ENCODE results near the gene BMX.

BMX gene

DNA sequence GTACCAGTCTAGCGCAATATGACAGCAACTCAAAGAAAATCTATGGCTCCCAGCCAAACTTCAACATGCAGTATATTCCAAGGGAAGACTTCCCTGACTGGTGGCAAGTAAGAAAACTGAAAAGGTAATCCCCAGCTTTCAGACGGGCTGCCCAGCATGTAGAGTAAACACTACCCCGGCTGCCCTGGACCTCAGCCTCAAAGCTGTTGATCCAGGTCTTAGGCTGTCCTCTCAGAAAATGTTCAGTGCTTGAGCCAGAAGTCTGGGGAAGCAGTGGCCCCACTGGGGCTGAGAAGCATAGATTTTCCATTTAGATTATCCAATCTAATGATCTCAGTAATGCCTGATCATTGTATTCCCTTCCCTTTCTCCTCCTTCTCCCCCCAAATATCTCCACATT lies 21.9 kb downstream of the BMX start:
- no peak for DNase-seq
- no peak for TF ChIP-seq GATA1 (IDR thresholded peaks at IDR 0.05; ENCODE audit: low read depth, low read length)
- no peak for TF ChIP-seq POLR2A (IDR thresholded peaks at IDR 0.05; ENCODE audit: low read length)

DNA sequence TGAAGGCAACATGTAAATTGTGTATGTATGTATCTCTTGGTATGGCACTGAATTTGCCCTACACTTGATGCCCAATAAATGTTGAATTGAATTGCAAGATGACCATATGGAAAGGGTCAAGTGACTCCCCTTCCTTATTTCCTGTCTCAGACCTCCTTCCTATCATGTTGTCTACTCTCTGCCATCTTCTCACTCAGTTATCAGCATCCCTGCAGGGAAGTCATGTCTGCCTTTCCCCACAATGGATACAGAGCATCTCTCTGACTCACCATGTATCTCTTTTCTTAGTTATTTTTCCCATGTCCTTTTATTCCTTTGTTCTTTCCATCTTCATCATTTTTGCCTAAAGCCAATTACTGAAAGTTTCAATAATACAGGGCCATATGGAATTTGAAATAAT lies 22.5 kb downstream of the BMX start:
- TF ChIP-seq POLR2A (IDR thresholded peaks at IDR 0.05; ENCODE audit: low read length) = no peak
- TF ChIP-seq GATA1 (IDR thresholded peaks at IDR 0.05; ENCODE audit: low read depth, low read length) = no peak
- DNase-seq = no peak

DNA sequence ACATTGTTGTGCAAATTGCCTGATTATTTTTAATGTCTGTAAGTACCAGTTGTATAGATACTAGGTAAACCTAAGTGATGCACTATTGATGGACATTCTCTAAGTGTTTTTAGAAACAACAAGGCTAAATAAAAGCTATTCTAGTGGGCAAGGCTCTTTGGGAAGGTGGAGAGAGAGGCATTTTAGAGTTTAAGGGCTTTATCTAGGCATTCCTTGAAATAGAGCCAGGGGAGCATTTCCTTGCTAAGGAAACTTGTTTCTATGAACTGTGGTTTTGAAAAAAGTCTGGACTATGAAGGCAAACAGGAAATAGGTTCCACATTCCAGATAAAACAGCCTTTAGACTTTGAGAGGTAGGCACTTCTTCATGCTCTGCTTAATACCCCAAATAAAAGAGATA lies 23.8 kb downstream of the BMX start:
- no peak for TF ChIP-seq GATA1 (IDR thresholded peaks at IDR 0.05; ENCODE audit: low read depth, low read length)
- no peak for TF ChIP-seq POLR2A (IDR thresholded peaks at IDR 0.05; ENCODE audit: low read length)
- no peak for DNase-seq

DNA sequence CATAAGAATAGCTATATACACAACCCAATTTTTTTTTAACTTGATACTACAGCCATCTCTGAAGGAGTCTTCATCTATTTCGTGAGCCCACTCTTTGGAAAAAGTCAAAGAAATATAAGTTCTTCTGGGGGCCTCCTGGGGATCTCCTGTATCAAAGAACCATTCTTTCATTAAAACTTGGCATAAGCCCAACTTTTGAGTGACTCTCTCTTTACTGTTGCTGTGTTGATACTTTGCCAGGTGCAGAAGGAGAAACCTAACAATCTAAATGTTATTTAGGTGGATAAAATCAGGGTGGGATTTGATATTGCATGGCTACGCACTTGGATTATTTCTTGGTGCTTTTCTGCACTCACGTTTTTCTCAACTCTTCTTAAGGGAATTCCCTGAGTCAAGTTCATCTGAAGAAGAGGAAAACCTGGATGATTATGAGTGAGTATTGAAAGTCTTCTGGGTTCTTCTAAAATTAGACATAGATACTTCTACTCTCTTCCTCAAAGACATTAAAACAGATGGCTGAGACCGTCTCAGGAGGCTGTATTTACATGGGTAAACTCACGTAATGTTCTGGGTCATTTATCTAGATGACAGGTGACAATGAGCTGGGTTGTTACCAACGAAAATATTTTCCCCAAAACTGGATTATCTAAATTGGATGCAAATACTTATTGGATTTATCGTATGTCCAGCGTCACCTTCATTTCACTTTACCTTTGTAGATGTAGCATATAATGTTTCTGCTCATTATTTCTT lies 25.2 kb downstream of the BMX start:
- TF ChIP-seq POLR2A (IDR thresholded peaks at IDR 0.05; ENCODE audit: low read length) (no peak), GATA1 (IDR thresholded peaks at IDR 0.05; ENCODE audit: low read depth, low read length) (no peak)
- no peak for DNase-seq

DNA sequence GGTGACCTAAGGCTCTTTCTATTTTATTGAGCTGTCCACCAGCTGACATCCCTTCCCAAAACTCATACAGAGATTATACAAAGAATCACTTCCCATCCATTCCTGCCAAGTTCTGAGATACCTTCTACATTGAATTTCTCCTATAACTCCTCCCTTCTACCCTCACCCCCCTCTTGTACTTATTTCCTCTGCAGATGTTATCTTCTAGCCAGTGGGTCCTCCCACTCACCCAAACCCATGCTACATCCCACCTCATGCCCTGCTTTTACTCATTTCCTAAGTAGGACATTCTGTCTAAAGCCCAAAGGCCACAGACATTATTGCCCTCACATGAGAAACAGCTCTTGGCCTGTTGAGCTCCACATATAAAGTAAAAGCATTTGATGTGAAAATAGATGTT lies 28.6 kb downstream of the BMX start:
- DNase-seq = no peak
- TF ChIP-seq GATA1 (IDR thresholded peaks at IDR 0.05; ENCODE audit: low read depth, low read length) (no peak), POLR2A (IDR thresholded peaks at IDR 0.05; ENCODE audit: low read length) (no peak)

DNA sequence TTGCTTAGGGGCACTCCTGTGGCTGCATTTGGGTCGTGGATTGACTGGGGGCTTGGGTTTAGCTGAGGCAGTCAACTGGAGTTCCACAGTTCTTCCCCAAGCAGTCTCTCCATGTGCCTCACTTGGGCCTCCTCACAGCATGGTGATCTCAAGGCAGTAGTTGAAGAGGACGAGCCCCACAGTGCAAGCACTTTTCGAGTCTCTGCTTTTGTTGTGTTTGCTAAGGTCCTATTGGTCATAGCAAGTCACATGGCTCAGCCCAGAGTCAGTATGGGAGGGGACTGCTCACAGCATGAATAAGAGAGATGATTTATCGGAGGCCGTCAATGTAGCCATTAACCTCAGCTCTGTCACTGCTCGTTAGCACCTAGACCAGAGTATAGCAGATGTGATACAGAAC lies 29.7 kb downstream of the BMX start:
- no peak for DNase-seq
- TF ChIP-seq GATA1 (IDR thresholded peaks at IDR 0.05; ENCODE audit: low read depth, low read length) (no peak), POLR2A (IDR thresholded peaks at IDR 0.05; ENCODE audit: low read length) (no peak)

DNA sequence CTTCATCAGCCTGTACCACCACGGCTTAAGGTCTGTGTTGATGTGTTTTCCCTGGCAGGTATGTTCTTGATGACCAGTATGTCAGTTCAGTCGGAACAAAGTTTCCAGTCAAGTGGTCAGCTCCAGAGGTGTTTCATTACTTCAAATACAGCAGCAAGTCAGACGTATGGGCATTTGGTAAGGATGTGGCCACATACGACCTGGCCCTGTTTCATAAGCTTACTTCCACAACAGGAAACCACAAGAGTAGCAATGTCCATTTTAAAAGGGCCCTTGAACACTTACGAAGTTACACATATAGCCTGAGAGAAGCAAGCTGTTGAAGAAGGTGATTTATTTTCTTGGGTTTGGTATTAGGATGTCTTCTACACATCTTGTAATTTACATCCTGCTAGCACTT lies 46.1 kb downstream of the BMX start:
- DNase-seq = no peak
- TF ChIP-seq GATA1 (IDR thresholded peaks at IDR 0.05; ENCODE audit: low read depth, low read length) (no peak), POLR2A (IDR thresholded peaks at IDR 0.05; ENCODE audit: low read length) (no peak)

DNA sequence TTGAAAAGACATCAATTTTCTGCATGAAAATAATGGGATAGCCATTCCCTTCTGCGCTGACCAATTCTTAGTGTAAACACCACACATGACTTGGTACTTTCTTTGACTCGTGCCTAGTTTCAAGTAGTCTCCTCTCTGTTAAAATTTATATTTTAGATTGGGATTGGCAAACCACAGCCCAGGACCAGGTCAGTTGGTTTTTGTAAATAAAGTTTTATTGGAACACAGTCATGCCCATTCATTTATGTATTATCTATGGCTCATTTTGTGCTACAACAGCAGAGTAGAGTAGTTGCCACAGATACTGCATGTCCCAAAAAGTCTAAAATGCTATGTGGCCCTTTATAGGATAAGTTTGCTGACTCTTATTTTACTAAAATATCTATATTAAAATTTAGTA lies 46.7 kb downstream of the BMX start:
- TF ChIP-seq GATA1 (IDR thresholded peaks at IDR 0.05; ENCODE audit: low read depth, low read length) = no peak
- TF ChIP-seq POLR2A (IDR thresholded peaks at IDR 0.05; ENCODE audit: low read length) = no peak
- no peak for DNase-seq

DNA sequence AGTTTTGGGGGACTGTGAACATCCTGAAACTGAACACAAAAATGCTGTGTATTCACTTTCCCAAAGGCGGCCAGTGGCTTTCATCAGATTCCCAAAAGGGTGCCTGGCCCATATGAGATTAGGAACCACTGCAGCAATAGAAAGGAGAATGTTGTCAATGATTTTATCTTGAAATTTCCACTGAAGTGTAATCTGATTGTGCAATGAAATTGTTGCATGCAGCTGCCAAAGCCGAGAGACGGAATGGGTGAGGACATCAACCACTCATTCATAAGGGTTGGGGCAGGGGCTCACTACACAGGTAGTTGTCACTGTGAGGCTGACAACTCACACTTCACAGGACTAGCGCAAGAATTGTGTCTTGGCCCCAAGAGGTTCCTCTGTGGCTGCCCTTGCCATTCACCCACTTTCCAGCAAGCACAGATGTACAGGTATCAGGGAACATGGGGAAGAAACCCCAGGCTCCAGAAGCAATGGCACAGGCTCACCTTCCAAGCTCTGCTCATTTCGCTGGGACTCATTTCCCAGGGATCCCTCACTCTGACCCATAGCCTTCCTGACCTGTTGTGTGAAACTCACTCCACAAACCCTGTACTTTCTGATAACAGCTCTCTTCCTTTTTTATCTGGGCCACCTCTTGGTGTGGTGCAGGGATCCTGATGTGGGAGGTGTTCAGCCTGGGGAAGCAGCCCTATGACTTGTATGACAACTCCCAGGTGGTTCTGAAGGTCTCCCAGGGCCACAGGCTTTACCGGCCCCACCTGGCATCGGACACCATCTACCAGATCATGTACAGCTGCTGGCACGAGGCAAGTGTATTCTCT lies 48.8 kb downstream of the BMX start:
- TF ChIP-seq POLR2A (IDR thresholded peaks at IDR 0.05; ENCODE audit: low read length) = no peak
- TF ChIP-seq GATA1 (IDR thresholded peaks at IDR 0.05; ENCODE audit: low read depth, low read length) = no peak
- DNase-seq = peak in 1 of 2 experiments; percentile 1

DNA sequence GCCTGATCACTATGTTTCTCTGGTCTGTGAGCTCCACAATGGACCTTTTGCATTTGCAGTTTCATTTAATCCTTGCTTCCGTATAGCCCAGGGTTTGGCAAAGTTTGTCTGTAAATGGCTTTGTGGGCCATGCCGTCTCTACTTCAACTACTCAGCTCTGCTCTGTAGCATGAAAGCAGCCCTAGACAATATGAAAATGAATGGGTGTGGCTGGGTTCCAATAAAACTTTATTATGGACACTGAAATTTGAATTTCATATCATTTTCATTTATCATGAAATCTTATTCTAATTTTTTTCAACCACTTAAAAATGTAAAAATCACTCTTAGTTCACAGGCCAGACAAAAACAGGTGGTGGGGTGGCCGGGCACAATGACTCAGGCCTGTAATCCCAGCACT lies 58.6 kb downstream of the BMX start:
- no peak for TF ChIP-seq POLR2A (IDR thresholded peaks at IDR 0.05; ENCODE audit: low read length)
- TF ChIP-seq GATA1 (IDR thresholded peaks at IDR 0.05; ENCODE audit: low read depth, low read length) = no peak
- no peak for DNase-seq

DNA sequence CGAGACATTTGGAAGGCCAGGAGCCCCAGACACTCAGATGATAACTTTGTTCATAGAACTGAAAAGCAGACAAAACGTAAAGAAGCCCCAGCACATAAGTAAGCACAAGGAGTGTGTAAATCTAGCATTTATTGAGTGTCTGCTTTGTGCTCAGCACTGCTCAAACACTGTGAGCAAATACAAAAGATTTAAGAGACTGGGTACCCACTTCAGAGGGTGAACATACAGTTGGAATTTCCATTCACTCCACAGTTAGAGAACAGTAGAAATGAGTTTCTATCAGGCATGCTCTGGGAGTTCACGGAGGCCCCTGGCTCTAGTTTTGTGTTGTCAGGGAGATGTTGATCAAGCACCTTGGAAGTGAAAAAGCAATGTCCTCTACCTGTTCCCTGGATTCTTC lies 60.3 kb downstream of the BMX start:
- TF ChIP-seq GATA1 (IDR thresholded peaks at IDR 0.05; ENCODE audit: low read depth, low read length) (no peak), POLR2A (IDR thresholded peaks at IDR 0.05; ENCODE audit: low read length) (no peak)
- DNase-seq = no peak

DNA sequence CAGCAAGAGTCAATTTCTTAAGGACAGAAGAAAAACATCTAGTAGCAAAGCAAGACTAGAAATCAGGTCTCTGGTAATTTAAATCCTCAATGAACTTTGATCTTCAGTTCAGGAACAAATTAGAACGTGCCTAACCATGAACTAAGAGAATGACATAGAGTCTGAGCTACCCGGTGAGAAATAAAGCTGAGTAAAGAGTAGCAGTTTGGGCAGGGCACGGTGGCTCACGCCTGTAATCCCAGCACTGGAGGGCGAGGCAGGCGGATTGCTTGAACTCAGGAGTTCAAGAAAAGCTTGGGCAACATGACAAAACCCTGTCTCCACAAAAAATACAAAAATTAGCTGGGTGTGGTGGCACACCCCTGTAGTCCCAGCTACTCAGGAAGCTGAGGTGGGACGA lies 62.4 kb downstream of the BMX start:
- TF ChIP-seq GATA1 (IDR thresholded peaks at IDR 0.05; ENCODE audit: low read depth, low read length) = no peak
- no peak for TF ChIP-seq POLR2A (IDR thresholded peaks at IDR 0.05; ENCODE audit: low read length)
- no peak for DNase-seq

DNA sequence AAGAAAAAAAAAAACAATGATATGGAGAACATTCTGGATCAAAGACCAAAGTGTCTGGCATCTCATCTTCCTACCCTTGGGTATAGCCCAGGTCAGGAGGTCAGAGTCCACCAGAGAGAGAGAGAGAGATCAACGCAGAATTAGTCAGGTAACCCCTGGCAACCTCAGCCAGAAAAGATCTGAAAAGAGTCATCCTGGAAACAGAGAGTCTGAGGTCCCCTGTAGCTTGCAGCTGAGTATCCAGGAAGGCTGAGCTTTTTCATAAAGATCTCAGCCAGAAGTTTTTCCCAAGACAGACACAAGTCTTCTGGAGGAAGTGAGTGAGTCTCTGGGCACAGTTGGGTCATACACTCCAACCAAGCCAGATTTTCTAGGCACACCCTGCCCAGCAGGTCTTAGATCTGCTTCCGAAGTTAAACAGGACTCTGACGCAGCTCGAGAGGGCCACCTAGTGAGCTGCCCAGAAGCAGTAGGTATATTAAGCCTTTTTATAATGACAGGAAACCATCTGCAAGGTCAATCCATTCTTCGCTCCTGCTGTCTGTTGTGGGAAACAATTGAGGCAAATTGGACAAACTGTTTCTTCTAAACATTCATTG lies 64.5 kb downstream of the BMX start:
- peak; percentile 60 to 74 for DNase-seq
- TF ChIP-seq GATA1 (IDR thresholded peaks at IDR 0.05; ENCODE audit: low read depth, low read length) (no peak), POLR2A (IDR thresholded peaks at IDR 0.05; ENCODE audit: low read length) (no peak)

DNA sequence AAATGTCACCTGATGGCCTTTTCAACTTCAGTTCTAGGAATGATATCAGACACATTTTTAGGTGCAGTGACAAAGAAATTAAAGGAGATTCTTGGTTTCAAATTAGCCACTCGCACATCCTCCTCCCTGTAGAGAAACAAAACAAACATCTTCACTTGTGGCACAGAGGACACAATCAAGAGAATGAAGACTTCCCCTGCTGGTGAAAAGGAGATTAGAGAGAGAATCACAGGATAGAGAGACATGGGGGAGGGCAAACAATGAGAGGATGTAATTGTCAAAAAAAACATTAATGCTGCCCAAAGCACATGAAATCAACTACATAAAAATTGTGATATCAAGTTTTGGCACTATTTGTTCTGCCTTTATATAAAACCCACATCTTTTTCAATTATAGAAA lies 65.6 kb downstream of the BMX start:
- TF ChIP-seq GATA1 (IDR thresholded peaks at IDR 0.05; ENCODE audit: low read depth, low read length) (no peak), POLR2A (IDR thresholded peaks at IDR 0.05; ENCODE audit: low read length) (no peak)
- DNase-seq = no peak
